NT2/D1 (cell line): ENCODE results near the gene DNAAF1.

Experiments
- SUZ12 ChIP-seq: IDR thresholded peaks from 2 replicates; pipeline ENCODE4 v1.6.1; 2011; ENCODE audit not compliant: insufficient read length, insufficient read depth; ENCODE audit errors: extremely low read depth
- ZNF274 ChIP-seq: IDR thresholded peaks from 2 replicates; pipeline ENCODE4 v1.6.1; 2011; ENCODE audit warnings: mild to moderate bottlenecking, low read depth, low read length

DNA sequence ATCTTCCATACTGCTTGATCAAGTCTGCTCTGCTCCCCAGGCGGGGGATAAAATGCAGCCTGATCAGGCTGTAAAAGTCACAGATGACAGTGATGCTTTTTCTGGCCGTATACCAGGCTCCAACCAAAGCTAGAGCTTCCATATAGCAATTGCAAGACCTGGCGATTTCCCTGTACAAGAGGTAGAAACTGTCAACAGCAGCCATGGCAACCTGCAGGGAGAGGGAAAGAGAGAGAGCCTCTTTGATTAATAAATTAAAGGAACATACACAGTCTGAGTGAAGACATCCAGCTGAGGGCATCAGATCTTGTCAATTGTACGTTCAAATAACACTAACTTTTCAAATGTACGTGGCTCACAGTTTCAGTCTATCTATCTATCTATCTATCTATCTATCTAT is 14.0 kb upstream of the DNAAF1 start:
- TF ChIP-seq SUZ12: no peak
- no peak for TF ChIP-seq ZNF274
